NCI-H1105 (cell line): ENCODE measurements around the gene SHISA5.
A peak's percentile ranks its signal among the peaks of the same experiment; 100 is the strongest.

Experiments
- DNase-seq: peaks from one replicate; lab custom pipeline; 2025; lab: John Stamatoyannopoulos, UW

The SHISA5 gene

GRCh38 chr3:48430708-48431101 lies 73.3 kb downstream of the SHISA5 start:
- DNase-seq, result no peak

- peak; percentile 78 for DNase-seq
These were observed 73.8 kb downstream of the SHISA5 start, which contains the start of gene PLXNB1 for GRCh38 chr3:48429960-48430707. Gene PLXNB1 (minus strand): TSS chr3:48430086. CDS start chr3:48424611, 5,475 bp downstream.

DNA sequence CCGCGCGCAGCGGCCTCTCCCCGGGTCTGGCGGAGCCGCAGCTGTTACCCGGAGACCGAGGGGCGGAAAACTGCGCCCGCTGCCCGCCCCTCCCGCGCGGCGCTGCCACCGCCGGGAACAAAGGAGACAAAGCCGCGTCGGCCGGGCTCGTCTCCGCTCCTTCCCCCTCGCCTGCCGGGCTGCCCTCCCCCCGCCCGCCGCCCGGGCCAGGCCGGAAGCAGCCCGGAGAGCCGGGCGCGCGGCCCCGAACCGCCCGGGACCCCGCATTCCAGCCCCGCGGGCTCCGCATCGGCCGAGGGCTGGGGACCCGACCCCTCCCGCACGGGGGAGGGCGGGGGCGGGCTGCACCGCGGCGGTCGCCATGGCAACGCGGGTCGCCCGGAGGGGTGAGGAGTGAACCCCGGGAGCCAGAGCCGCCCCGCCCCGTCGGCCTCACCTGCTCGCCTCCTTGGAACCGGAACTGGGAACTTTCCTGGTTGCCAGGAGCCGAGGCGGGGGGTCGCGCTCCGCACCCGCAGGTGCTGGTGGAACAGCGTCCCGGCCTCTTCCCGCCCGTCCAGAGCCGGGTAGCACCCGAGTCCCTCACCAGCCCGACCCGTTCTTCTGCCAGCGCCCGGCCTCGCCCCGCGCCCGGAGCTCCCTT lies 74.5 kb downstream of the SHISA5 start:
- DNase-seq, result peak; percentile 74

- DNase-seq, result no peak
These were observed 75.2 kb downstream of the SHISA5 start for GRCh38 chr3:48428572-48429316.

GRCh38 chr3:48428088-48428571 lies 75.8 kb downstream of the SHISA5 start:
- no peak for DNase-seq

DNA sequence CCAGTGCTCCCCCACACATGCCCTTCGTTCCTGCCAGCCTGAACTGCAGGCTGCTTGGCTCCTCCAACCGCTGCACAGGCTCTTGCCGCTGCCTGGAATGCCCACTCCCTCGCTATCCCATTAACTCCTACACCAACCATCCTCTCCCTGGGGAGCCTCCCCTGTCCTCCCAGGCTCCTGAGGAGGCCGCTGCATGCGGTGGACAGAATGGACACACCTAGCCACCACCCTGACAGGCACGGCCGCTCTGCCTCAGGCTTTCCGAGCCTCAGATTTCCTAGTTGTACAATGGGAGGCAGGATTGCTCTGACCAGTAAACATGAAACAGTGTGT lies 76.4 kb downstream of the SHISA5 start:
- DNase-seq, result no peak

DNA sequence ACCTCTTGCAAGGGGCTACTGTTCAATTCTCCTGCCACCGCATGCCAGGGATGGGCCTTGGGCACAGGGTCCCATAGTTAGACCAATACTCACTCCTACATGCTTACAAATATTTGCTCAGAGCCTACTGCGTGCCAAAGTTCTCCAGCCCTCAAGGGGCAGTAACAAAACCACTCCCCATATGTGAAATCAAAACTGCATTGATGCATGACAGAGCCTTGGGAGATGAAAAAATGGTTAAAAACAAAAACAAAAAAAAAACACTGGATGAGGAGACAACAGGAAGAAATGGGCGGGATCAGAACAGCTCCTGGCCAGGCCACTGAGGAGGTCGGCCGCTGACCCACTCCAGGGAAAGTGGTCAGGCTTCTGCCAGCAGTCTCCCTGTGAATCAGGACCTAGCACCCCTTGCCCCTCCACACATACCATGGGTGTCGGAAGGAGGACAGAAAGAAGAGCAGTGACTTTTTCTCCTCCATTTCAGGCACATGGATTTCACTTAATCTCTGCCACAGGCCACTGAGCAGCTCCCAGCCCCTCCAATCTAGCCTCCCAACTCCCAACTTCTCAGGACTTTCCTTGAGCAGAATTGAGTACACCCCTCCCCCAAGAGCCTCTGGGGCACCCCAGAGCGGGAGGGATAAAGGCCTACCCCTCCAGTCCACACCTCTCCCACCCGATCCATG lies 76.9 kb downstream of the SHISA5 start:
- no peak for DNase-seq

GRCh38 chr3:48426401-48426909 lies 77.5 kb downstream of the SHISA5 start:
- no peak for DNase-seq

DNA sequence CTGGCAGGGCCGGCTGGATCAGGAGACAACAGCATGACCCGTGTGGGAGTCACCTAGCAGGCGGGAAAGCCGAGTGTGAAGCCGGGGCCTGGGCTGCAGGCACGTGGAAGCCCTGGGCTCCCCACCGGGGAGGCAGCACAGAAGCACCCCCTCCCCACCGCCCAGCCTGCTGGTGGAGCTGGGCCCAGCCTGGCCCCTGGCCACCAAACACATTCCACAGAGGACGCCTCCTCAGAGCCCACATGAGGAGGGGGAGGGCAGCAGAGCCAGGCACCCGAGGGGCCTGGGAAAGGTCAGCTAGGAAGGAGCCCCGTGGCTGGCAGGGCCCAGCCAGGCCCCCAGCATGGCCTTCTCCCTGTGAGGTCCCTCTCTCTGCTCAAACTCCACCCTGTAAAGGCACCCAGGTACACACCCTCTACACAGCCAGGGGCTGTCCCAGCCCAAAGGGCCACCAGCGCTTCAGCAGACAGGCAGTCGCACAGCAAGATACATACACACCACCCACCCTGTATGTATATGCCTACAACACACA lies 78.6 kb downstream of the SHISA5 start:
- DNase-seq, result no peak

DNA sequence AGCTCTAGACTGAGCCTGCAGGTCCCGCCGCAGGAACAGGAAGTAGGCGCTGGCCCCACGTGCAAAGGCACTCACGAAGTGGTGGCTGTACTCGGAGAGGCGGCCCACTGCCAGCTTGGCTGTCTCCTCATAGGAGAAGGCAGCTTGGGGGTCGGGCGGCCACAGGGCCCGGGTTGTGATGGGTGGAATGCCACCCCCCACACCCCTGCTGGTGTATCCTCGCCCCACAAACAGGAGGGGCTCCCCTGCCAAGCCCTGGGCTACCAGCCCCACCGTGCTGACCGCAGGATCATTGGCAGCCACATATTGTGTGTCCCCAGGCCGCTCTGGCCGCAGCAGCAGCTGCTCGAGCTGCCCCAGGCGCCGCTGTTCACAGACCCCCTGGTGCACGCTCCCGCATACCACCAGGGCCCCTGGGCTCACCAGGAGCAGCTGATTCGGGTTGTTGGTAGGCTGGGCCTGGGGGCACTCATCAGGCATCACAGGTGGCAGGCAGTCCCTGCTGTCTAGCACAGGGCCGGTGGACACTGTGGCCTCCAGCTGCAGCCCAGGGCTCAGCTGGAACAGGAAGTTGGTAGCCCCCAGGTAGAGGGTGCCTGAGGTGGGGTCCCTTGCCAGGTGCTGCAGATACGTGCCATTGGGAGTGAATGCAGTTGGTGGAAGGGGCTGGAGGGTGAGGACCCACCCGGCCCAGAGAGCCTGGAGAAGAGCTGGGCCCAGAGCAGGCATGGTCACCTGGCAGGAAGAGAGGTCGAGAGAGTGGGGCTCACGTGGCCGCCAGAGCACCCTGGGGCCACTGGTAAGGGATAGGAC lies 79.9 kb downstream of the SHISA5 start:
- no peak for DNase-seq

- DNase-seq, result no peak
These were observed 80.6 kb downstream of the SHISA5 start for GRCh38 chr3:48423241-48423882.

DNA sequence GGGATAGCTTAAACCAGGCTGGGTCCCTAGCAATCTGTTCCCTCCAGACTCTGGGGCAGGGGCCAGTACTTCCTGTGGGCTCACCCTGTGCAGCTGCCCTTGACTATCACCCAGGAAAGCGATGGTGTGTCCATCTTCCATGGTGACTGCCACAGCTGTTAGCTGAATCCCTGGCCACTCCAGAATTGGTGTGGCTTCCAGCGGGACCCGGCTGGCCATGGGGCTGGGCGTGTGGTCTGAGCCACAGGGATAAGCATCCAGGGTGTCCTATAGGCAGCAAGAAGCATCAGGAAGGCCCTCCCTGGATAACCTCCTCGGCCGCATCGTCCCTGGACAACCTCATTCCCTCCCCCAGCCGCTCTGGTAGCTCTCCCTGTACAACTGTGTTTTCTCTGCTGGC lies 81.3 kb downstream of the SHISA5 start:
- DNase-seq, result no peak

- DNase-seq, result no peak
These were observed 81.7 kb downstream of the SHISA5 start for GRCh38 chr3:48422272-48422671.

DNA sequence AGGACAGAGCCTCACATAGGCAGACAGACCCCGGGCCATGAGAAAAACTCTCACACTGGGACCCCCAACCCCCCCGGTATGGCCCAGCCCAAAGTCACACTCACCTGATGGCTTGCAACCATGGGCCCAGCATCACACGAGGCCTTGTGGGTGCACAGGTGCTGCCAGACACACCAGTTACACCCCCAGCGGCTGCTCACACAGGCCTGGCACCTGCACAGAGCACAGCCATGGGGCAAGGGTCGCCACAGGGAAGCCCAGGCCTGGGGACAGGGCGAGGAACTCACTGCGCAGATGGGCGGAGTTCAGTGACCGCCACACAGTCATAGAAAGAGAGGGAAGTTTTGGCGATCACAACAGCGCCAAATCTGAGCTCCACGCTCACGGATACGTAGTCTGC lies 83.4 kb downstream of the SHISA5 start:
- no peak for DNase-seq

DNA sequence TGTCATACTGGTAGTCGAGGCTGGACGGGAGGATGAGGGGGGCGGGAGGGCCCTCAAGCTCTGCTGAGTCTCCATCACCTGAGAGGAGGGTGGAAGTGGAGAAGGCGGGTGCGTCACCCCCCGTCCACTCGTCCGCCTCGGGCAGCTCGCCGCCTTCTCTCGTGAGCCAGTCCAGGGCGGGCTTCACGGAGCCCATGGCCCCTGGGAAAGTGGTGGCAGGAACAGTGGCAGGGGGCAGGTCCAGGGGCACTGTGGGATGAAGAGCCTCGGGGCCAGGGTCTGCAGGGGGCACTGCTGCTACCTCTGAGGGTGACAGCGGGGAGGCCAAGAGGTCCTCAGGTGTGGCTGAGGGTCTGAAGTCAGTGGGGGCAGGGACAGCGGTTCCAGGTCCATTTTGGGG lies 84.4 kb downstream of the SHISA5 start:
- no peak for DNase-seq

- DNase-seq, result no peak
These were observed 84.8 kb downstream of the SHISA5 start for GRCh38 chr3:48419149-48419548.

DNA sequence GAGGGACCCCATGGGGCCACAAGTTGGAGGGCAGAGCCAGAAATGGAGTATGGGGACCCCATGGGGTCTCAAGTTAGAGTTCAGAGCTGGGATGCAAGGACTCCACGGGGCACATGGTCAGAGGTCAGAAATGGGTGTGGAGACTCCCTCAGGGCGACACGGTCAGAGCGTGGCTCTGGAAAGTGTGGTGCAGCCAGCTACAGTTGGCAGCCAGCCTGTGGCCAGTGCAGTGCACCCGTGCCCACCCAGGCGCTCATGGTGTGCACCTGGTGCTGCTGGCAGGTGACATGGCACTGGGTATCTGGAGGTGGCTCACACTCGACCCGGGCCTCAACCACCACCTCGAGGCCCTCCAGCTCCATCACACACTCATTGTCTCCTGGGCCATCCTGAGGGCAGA lies 85.3 kb downstream of the SHISA5 start:
- DNase-seq, result no peak

GRCh38 chr3:48418140-48418539 lies 85.8 kb downstream of the SHISA5 start:
- DNase-seq, result no peak
